GM23248 (cell line): ENCODE measurements around the gene ZNF385A.

ENCODE experiments used
- EZH2 ChIP-seq: fragments of 200-600 bp; sonication (generic); IDR thresholded peaks from 2 replicates; pipeline ENCODE4 v1.6.1; 2018; ENCODE audit warnings: antibody characterized with exemption, mild to moderate bottlenecking; ENCODE audit not compliant: insufficient read depth, poor library complexity, severe bottlenecking
- EZH2phosphoT487 ChIP-seq: fragments of 200-600 bp; sonication (generic); IDR thresholded peaks from 2 replicates; pipeline ENCODE4 v1.6.1; 2018; ENCODE audit warnings: antibody characterized with exemption, moderate library complexity, mild to moderate bottlenecking, low read depth; ENCODE audit not compliant: insufficient read depth

DNA sequence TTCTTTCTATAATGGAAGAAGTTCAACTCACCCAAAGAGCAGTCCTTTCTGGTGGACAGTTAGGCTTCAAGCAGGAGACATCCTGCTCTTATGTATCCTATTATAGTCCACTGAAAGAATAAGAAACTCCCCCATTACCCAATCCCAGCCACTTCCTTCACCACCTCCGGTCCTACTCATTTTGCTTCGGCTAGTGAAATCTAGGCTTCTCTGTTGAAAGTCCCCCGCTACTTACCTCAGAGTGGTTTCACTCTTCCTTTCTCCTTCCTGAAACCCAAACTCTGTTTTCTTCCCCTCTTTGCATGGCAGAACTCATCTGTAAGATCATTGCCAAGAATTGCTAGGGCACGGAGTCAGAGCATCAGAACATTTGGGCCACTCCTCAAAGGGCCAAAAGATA lies 20.1 kb downstream of the ZNF385A start, which contains the start of gene GPR84:
- TF ChIP-seq EZH2 = no peak
- no peak for TF ChIP-seq EZH2phosphoT487
